Thyroid gland (tissue), 4 donors: ENCODE data around the gene RFC1. TPM values are rescaled to one million over a fixed set of nuclear protein-coding genes. Genes with fewer than 3 reads are reported as not detected.

Experiments used
- DNase-seq, 2 donors: peaks; one replicate each; pipeline ENCODE4 v3.0.0-alpha.2; 2019
- H3K27ac ChIP-seq, 3 donors: fragments of 200-600 bp; sonication (generic); 1 replicate in 2 of 3; 2 replicates in 1 of 3; pipeline ENCODE4 v1.5.1; 2016 to 2019; ENCODE audit warnings: mild to moderate bottlenecking in 1 of 3, moderate library complexity in 1 of 3
- H3K27me3 ChIP-seq: fragments of 200-600 bp; sonication (generic); one replicate; pipeline ENCODE4 v1.5.1; 2019
- H3K36me3 ChIP-seq, 2 donors: fragments of 200-600 bp; sonication (generic); one replicate each; pipeline ENCODE4 v1.5.1; 2016 to 2019
- H3K4me1 ChIP-seq, 2 donors: fragments of 200-600 bp; sonication (generic); one replicate each; pipeline ENCODE4 v1.5.1; 2017 to 2019
- H3K4me3 ChIP-seq, 3 donors: fragments of 200-600 bp; sonication (generic); replicated peaks in 1 of 3; 1 replicate in 2 of 3; 2 replicates in 1 of 3; pipeline ENCODE4 v1.5.1; 2016; ENCODE audit warnings: mild to moderate bottlenecking in 1 of 3
- H3K9me3 ChIP-seq: fragments of 200-600 bp; sonication (generic); one replicate; pipeline ENCODE4 v1.5.1; 2017
- CTCF ChIP-seq, 6 experiments: fragments of 200-600 bp in 3 of 6; fragments of 450-650 bp in 3 of 6; sonication (generic) in 3 of 6; IDR thresholded peaks; one replicate each; pipeline ENCODE4 v1.5.1; 2016 to 2019; ENCODE audit warnings: antibody characterized with exemption in 6 of 6, mild to moderate bottlenecking in 2 of 6, inconsistent platforms in 1 of 6, moderate library complexity in 1 of 6
- POLR2A ChIP-seq, 2 donors: fragments of 450-650 bp; IDR thresholded peaks; one replicate each; pipeline ENCODE4 v1.6.1; 2017; ENCODE audit warnings: antibody characterized with exemption in 2 of 2, mild to moderate bottlenecking in 2 of 2, moderate library complexity in 1 of 2
- WGBS, 2 donors: methylation state at CpG; one replicate each; pipeline ENCODE4 v1.1.5; 2017; 5-methylcytosine and 5-hydroxymethylcytosine counted together
- intact Hi-C: fragments of 100-400 bp; cut with DNase I; formaldehyde crosslinking; loops from one replicate; pipeline ENCODE4 v1.15.1; 2023
- total RNA-seq, 4 donors: library from RNA; depleted of rRNA; stranded (reverse); fragments of >200 nt; gene quantifications; one replicate each; pipeline ENCODE4 v1.2.3, GENCODE V29; 2016

Gene RFC1
- total RNA-seq, 4 donors from 2014 or later = 38.0 to 65.2 (median 46.0) TPM

GRCh38 chr4:39291686-39292085 is 74.5 kb downstream of the RFC1 start:
- no peaks in the 10 kb centered on the region for H3K27me3 ChIP-seq
- H3K36me3 ChIP-seq = peaks cover 43 to 47% of the 10 kb centered on the region in 2 donors
- H3K27ac ChIP-seq = no peak overlapping the region
- H3K4me1 ChIP-seq = no peaks in the 10 kb centered on the region
- no peak for DNase-seq
- intact Hi-C loops = no loop called here
- no peak for TF ChIP-seq CTCF (IDR thresholded peaks at IDR 0.05)
- 89 to 90% methylated on average over 2 of the region's 2 CpGs for WGBS, 2 donors
- H3K9me3 ChIP-seq = no peaks in the 10 kb centered on the region
- no peak overlapping the region for H3K4me3 ChIP-seq

- H3K36me3 ChIP-seq = peaks cover 41 to 49% of the 10 kb centered on the region in 2 donors
- TF ChIP-seq CTCF (IDR thresholded peaks at IDR 0.05) (no peak), POLR2A (IDR thresholded peaks at IDR 0.05) (no peak)
- WGBS, 2 donors = 95 to 97% methylated on average over 4 of the region's 4 CpGs
Measured at GRCh38 chr4:39287223-39287622, 78.9 kb downstream of the RFC1 start.

GRCh38 chr4:39286263-39286662 is 79.9 kb downstream of the RFC1 start:
- intact Hi-C loops = no loop called here
- Histone ChIP-seq H3K9me3 (no peaks in the 10 kb centered on the region), H3K27me3 (no peaks in the 10 kb centered on the region), H3K36me3 (peaks cover 37 to 47% of the 10 kb centered on the region in 2 donors), H3K4me3 (no peak overlapping the region), H3K4me1 (no peaks in the 10 kb centered on the region), H3K27ac (no peak overlapping the region)
- no peak for DNase-seq
- no peak for TF ChIP-seq CTCF (IDR thresholded peaks at IDR 0.05)
- no peak for TF ChIP-seq POLR2A (IDR thresholded peaks at IDR 0.05)
- WGBS, 2 donors = 94 to 95% methylated on average over 2 of the region's 2 CpGs

More at GRCh38 chr4:39287223-39287622, 78.9 kb downstream of the RFC1 start:
- no peaks in the 10 kb centered on the region for H3K9me3 ChIP-seq
- H3K27me3 ChIP-seq = no peaks in the 10 kb centered on the region
- no peak for DNase-seq
- H3K4me3 ChIP-seq = no peak overlapping the region
- intact Hi-C loops = no loop called here
- no peaks in the 10 kb centered on the region for H3K4me1 ChIP-seq
- no peak overlapping the region for H3K27ac ChIP-seq

GRCh38 chr4:39285853-39286252 is 80.3 kb downstream of the RFC1 start:
- Histone ChIP-seq H3K4me3 (no peak overlapping the region), H3K4me1 (no peaks in the 10 kb centered on the region), H3K27me3 (no peaks in the 10 kb centered on the region), H3K36me3 (peaks cover 33 to 43% of the 10 kb centered on the region in 2 donors), H3K27ac (no peak overlapping the region), H3K9me3 (no peaks in the 10 kb centered on the region)
- intact Hi-C loops = no loop called here
- WGBS, 2 donors = 91 to 94% methylated on average over 2 of the region's 2 CpGs
- DNase-seq = no peak
- TF ChIP-seq POLR2A (IDR thresholded peaks at IDR 0.05) (no peak), CTCF (IDR thresholded peaks at IDR 0.05) (no peak)

GRCh38 chr4:39285111-39285795 is 80.9 kb downstream of the RFC1 start:
- Histone ChIP-seq H3K27ac (no peak overlapping the region), H3K4me3 (no peak overlapping the region), H3K4me1 (no peaks in the 10 kb centered on the region), H3K27me3 (no peaks in the 10 kb centered on the region), H3K36me3 (peaks cover 29 to 42% of the 10 kb centered on the region in 2 donors), H3K9me3 (no peaks in the 10 kb centered on the region)
- WGBS, 2 donors = 69 to 77% methylated on average over 7 of the region's 7 CpGs
- intact Hi-C loops = no loop called here
- no peak for DNase-seq
- TF ChIP-seq CTCF (IDR thresholded peaks at IDR 0.05) (no peak), POLR2A (IDR thresholded peaks at IDR 0.05) (no peak)
